HG03378 (cell line): ENCODE results near the gene VNN1.

Experiments
- ATAC-seq: cut with Tn5 transposase; IDR thresholded peaks from one replicate; pipeline ENCODE4 v1.9.1; 2021; ENCODE audit warnings: mild to moderate bottlenecking, moderate library complexity; ENCODE audit not compliant: unreplicated experiment

VNN1 gene, protein sequence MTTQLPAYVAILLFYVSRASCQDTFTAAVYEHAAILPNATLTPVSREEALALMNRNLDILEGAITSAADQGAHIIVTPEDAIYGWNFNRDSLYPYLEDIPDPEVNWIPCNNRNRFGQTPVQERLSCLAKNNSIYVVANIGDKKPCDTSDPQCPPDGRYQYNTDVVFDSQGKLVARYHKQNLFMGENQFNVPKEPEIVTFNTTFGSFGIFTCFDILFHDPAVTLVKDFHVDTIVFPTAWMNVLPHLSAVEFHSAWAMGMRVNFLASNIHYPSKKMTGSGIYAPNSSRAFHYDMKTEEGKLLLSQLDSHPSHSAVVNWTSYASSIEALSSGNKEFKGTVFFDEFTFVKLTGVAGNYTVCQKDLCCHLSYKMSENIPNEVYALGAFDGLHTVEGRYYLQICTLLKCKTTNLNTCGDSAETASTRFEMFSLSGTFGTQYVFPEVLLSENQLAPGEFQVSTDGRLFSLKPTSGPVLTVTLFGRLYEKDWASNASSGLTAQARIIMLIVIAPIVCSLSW

GRCh38 chr6:132713352-132714134, at the start of gene VNN1:
TSS of gene VNN1 (minus strand) at chr6:132714055. CDS start at chr6:132714035, 20 bp downstream.
- no peak for ATAC-seq

DNA sequence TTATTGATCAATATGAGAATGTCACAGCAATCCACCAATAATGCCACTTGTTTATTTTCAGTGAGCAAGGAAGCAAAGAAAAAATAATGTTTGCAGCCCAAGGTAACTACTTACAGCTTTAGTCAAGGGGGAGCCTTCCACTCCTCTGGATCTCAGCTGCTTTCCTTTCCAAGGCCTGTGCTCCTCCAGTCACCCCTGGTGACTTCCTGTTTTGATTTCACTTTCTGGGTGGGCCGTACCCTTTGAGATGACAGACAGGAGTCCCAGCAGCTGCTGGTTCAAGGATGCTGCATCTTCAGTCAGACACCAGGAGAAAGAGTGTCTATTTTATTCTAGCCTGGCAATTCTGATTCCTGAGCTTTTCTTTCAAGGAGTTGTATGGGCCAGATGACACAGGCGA, 49.4 kb upstream of the VNN1 start:
- ATAC-seq = peak; percentile 93

DNA sequence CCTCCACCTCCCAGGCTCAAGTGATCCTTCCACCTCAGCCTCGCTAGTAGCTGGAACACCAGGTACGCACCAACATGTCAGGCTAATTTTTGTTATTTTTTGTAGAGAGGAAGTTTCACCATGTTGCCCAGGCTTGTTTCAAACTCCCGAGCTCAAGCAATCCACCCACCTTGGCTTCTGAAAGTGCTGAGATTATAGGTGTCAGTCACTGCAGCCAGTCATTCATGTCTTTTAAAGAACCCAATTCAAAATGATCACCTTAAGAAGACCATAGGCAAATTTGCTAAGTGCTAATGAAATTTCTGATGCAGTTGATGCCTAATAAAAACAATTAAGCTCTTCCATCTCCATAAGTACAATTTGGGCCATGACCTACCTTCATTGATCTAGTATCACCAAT, 46.4 kb upstream of the VNN1 start:
- no peak for ATAC-seq

GRCh38 chr6:132758689-132759088, 44.8 kb upstream of the VNN1 start:
- ATAC-seq = no peak

DNA sequence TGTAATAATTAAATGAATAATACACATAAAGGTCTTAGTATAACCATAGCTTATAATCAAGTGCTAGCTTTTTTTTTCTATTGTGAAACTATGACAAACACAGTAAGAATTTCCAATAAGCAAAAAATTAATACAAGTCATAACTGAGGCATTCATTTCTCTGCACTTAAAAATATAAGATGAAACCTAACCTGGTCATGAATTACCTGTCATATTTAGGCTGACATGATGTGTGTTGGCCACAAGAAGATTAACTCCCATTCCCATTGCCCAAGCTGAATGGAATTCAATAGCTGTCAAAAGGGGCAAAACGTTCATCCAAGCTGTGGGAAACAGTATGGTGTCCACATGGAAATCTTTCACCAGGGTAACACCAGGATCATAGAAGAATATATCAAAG, 38.4 kb upstream of the VNN1 start:
- no peak for ATAC-seq

DNA sequence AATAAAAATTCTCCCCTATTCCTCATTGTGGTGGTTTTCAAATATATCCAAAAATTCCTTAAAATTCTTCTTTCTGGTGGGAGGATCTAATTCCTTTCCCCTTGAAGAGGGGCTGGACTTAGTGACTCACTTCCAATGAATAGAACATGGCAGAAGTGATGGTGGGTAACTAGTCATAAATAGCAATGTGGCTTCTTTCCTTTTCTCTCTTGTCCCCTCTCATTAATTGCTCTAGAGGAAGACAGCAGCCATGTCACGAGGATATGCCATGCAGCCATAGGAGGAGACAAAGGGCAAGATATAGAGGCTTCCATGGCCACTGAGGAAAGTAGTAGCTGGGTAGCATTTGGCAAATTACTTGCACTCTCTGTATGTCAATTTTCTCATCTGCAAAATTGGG, 38.0 kb upstream of the VNN1 start:
- ATAC-seq = no peak

GRCh38 chr6:132751306-132751705, 37.5 kb upstream of the VNN1 start:
- peak; percentile 46 for ATAC-seq

- ATAC-seq = peak; percentile 86
Observed at GRCh38 chr6:132750455-132751248, 36.8 kb upstream of the VNN1 start.

DNA sequence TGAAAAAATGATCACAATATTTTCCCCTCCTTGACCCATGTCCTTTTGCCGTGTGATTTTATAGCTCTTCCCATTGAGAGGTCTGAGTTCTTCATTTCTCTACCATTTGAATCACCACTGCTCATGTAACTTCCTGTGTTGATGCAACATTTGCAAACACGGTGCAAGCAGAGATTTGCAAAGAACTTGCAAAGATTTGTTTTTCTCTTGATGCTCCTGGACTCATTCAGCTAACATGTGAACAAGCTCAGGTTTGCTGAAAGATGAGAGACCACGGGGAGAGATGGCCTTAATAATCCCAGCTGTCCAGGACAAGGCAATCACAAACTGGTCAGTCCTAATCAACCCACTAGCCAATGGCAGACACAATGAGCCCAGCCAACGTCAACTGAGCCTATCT, 35.3 kb upstream of the VNN1 start:
- ATAC-seq = no peak

GRCh38 chr6:132748446-132748845, 34.6 kb upstream of the VNN1 start:
- ATAC-seq = no peak

GRCh38 chr6:132746048-132746447, 32.2 kb upstream of the VNN1 start:
- no peak for ATAC-seq

DNA sequence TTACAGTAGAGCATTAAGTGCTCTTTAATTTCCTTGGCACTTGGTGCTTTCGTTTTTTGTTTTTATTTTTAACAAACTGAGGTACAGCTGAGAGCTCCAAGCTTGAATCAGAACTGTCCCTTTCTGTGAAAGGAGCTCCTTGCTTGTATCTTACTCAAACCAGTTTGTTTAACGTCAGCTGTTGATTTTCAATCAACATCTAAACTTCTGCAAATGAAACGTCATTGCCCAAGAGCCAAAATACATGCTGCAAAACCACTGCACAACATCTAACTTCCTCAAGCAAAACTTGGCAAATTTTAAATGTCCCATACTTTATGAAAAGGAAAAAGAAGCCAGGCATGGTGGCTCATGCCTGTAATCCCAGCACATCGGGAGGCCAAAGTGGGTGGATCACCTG, 28.6 kb upstream of the VNN1 start:
- no peak for ATAC-seq

- no peak for ATAC-seq
Observed at GRCh38 chr6:132741281-132741680, 27.4 kb upstream of the VNN1 start.

GRCh38 chr6:132736239-132736638, 22.4 kb upstream of the VNN1 start:
- ATAC-seq = no peak

GRCh38 chr6:132734694-132735236, 20.9 kb upstream of the VNN1 start:
- no peak for ATAC-seq

DNA sequence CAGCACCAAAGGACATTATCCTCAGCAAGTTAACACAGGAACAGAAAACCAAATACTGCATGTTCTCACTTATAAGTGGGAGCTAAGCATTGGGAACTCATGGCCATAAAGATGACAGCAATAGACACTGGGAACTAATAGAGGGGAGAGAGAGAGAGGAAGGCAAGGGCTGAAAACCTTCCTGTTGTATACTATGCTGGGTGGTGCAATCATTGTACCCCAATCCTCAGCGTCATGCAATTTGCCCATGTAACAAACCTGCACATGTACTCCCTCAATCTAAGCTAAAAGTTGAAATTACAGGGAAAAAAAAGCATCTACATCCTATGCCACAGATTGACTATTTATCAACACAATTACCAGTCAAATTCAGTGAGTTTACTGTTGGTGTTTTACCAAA, 20.0 kb upstream of the VNN1 start:
- ATAC-seq = no peak

- ATAC-seq = no peak
Observed at GRCh38 chr6:132733283-132733682, 19.4 kb upstream of the VNN1 start.

DNA sequence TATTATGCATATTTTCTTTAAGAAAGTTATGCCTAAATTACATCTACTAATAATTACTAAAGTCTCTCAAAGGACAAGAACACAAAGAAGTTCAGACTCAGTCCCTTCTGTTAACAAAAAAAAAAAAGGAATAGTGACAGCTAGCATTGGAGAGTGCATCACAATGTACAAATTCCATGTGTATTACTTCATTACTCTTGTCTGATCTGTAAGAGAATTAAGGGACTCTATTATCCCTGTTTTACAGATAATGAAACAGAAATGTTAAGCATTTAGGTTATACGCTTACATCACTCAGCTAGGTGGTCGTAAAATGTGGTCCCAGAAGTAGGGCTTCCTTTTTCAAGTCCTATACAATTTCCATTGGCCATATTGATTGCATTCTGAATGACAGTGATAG, 17.2 kb upstream of the VNN1 start:
- no peak for ATAC-seq

DNA sequence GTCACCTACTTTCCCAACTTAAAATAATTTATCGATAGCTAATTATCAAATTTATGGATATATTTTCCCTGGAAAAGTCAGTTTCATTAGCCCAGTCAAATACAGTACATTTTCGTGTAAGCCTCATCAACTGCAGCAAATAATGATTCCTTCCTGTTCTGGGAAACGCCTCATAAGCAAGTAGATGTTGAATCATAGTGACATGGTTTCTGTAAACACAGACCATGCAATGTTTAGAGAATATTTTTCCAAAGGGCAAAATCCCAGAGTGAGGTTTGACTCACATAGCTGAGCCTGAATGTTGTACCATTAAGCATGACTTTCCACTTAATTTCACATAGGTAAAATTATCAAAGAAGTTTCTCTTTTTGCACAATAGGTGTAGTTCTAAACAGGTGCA, 16.7 kb upstream of the VNN1 start:
- no peak for ATAC-seq

- ATAC-seq = no peak
Observed at GRCh38 chr6:132728616-132729015, 14.8 kb upstream of the VNN1 start.

- no peak for ATAC-seq
Observed at GRCh38 chr6:132726608-132726975, 12.7 kb upstream of the VNN1 start.
